ENCODE data around the gene FOXP1. TPM values are rescaled to one million over a fixed set of nuclear protein-coding genes. Genes with fewer than 3 reads are reported as not detected.

FOXP1 gene
- total and polyA plus RNA-seq, 9 of the 15 experiments (the other 6 are each of a cell fraction or from before 2014, with no cell fraction given), result 7.7 to 34.5 (median 13.7) TPM

DNA sequence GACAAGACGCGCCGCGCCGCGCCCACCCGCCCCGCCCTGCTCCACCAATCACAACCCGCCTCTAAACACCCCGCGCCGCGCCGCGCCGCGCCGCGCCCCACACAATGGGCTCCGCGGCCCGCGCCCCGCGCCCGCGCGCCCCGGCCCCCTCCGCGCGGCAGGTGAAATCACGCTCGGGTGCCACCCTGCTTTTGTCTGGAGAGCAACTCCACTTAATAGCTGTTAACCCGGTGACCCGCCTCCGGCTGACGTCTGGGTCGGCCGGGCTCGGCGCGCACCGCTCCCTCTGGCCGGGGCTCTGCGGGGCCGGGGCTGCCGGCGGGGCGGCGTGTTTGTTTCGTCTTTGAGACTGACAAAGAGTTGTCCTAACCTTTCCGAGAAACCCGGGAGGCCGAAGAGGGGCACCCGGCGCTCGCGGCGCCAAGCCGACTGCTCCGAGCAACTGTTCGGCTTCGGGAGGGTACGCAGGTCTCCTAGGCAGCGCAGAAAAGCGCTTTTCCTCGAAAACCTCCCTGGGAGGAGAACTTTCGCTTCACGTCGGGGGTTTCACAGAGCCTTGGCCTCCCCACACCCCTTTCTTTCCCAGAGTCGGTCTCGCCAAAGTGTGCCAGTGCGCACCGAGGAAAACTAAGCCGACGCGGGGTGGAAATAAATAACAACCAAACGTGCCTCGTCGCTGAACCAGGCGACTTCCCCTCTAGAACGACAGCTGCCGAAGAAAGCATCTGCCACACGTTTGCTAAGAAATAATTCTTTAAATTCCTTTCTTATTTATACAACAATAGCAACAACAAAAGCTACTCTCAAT, 518.4 kb downstream of the FOXP1 start (continued):
- TF ChIP-seq, protein P1, sequence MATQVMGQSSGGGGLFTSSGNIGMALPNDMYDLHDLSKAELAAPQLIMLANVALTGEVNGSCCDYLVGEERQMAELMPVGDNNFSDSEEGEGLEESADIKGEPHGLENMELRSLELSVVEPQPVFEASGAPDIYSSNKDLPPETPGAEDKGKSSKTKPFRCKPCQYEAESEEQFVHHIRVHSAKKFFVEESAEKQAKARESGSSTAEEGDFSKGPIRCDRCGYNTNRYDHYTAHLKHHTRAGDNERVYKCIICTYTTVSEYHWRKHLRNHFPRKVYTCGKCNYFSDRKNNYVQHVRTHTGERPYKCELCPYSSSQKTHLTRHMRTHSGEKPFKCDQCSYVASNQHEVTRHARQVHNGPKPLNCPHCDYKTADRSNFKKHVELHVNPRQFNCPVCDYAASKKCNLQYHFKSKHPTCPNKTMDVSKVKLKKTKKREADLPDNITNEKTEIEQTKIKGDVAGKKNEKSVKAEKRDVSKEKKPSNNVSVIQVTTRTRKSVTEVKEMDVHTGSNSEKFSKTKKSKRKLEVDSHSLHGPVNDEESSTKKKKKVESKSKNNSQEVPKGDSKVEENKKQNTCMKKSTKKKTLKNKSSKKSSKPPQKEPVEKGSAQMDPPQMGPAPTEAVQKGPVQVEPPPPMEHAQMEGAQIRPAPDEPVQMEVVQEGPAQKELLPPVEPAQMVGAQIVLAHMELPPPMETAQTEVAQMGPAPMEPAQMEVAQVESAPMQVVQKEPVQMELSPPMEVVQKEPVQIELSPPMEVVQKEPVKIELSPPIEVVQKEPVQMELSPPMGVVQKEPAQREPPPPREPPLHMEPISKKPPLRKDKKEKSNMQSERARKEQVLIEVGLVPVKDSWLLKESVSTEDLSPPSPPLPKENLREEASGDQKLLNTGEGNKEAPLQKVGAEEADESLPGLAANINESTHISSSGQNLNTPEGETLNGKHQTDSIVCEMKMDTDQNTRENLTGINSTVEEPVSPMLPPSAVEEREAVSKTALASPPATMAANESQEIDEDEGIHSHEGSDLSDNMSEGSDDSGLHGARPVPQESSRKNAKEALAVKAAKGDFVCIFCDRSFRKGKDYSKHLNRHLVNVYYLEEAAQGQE (IDR thresholded peaks at IDR 0.05; ENCODE audit: borderline replicate concordance), result no peak
- TF ChIP-seq, protein P1 (CRISPR knock-in tag; IDR thresholded peaks at IDR 0.05; ENCODE audit: low read depth), result no peak
- no peak for TF ChIP-seq ZNF324 (CRISPR knock-in tag; IDR thresholded peaks at IDR 0.05)
- TF ChIP-seq, protein P2, sequence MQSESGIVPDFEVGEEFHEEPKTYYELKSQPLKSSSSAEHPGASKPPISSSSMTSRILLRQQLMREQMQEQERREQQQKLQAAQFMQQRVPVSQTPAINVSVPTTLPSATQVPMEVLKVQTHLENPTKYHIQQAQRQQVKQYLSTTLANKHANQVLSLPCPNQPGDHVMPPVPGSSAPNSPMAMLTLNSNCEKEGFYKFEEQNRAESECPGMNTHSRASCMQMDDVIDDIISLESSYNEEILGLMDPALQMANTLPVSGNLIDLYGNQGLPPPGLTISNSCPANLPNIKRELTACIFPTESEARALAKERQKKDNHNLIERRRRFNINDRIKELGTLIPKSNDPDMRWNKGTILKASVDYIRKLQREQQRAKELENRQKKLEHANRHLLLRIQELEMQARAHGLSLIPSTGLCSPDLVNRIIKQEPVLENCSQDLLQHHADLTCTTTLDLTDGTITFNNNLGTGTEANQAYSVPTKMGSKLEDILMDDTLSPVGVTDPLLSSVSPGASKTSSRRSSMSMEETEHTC (IDR thresholded peaks at IDR 0.05), result no peak
- no peak for TF ChIP-seq ZNF347 (CRISPR knock-in tag; IDR thresholded peaks at IDR 0.05; ENCODE audit: low read depth)
- no peak for TF ChIP-seq TSC22D4 (tag; IDR thresholded peaks at IDR 0.05)
- TF ChIP-seq, protein P3, sequence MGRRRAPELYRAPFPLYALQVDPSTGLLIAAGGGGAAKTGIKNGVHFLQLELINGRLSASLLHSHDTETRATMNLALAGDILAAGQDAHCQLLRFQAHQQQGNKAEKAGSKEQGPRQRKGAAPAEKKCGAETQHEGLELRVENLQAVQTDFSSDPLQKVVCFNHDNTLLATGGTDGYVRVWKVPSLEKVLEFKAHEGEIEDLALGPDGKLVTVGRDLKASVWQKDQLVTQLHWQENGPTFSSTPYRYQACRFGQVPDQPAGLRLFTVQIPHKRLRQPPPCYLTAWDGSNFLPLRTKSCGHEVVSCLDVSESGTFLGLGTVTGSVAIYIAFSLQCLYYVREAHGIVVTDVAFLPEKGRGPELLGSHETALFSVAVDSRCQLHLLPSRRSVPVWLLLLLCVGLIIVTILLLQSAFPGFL (CRISPR knock-in tag; IDR thresholded peaks at IDR 0.05), result no peak
- TF ChIP-seq EWSR1 (IDR thresholded peaks at IDR 0.05; ENCODE audit: borderline replicate concordance, low read depth, partially characterized antibody), result no peak
- TF ChIP-seq FOXM1 (IDR thresholded peaks at IDR 0.05; ENCODE audit: low read depth), result no peak
- no peak for TF ChIP-seq FOXM1 (CRISPR knock-in tag; IDR thresholded peaks at IDR 0.05; ENCODE audit: low read depth)
- peak; percentile 28 for TF ChIP-seq CCNT2 (IDR thresholded peaks at IDR 0.05; ENCODE audit: borderline replicate concordance, extremely low read depth, insufficient read length, low read depth, low read length)
- no peak for TF ChIP-seq FOSL1 (tag; conservative IDR thresholded peaks at IDR 0.05)
- TF ChIP-seq SAFB (IDR thresholded peaks at IDR 0.05; ENCODE audit: borderline replicate concordance, low read depth, low read length), result no peak
- TF ChIP-seq TAF7 (tag; IDR thresholded peaks at IDR 0.05), result no peak
- no peak for TF ChIP-seq SAP30 (IDR thresholded peaks at IDR 0.05; ENCODE audit: borderline replicate concordance, insufficient read depth, low read depth, low read length, poor library complexity, severe bottlenecking)
- TF ChIP-seq SIX5 (IDR thresholded peaks at IDR 0.05; ENCODE audit: borderline replicate concordance in 1 of 2, insufficient read depth in 1 of 2, low read depth in 1 of 2, low read length in 2 of 2), result no peak
